GM12801 (cell line): ENCODE data around the gene LMAN2L.

Experiments used
- TF ChIP-seq, protein P1 (sequence below): IDR thresholded peaks from one replicate; pipeline ENCODE4 v1.5.1; 2011; ENCODE audit warnings: control low read depth; ENCODE audit not compliant: insufficient read length; ENCODE audit errors: extremely low read depth

LMAN2L gene

DNA sequence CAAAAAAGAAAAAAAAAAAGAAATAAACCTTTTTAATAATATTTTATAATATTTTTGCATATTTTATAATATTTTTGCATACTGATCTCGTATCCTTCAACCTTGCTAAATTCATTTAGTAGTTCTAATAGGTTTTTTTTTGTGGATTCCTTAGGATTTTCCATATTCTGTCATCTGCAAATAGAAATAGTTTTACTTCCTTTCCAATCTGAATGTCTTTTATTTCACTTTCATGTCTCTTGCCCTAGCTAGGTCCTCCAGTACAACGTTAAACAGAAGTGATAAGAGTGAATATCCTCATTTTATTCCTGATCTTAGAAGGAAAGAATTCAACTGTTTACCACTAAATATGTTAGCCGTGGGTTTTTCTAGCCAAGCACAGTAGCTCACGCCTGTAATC, 13.7 kb downstream of the LMAN2L start:
- TF ChIP-seq, protein P1, sequence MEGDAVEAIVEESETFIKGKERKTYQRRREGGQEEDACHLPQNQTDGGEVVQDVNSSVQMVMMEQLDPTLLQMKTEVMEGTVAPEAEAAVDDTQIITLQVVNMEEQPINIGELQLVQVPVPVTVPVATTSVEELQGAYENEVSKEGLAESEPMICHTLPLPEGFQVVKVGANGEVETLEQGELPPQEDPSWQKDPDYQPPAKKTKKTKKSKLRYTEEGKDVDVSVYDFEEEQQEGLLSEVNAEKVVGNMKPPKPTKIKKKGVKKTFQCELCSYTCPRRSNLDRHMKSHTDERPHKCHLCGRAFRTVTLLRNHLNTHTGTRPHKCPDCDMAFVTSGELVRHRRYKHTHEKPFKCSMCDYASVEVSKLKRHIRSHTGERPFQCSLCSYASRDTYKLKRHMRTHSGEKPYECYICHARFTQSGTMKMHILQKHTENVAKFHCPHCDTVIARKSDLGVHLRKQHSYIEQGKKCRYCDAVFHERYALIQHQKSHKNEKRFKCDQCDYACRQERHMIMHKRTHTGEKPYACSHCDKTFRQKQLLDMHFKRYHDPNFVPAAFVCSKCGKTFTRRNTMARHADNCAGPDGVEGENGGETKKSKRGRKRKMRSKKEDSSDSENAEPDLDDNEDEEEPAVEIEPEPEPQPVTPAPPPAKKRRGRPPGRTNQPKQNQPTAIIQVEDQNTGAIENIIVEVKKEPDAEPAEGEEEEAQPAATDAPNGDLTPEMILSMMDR: no peak

GRCh38 chr2:96716388-96716787, 23.5 kb downstream of the LMAN2L start:
- TF ChIP-seq, protein P1: no peak

DNA sequence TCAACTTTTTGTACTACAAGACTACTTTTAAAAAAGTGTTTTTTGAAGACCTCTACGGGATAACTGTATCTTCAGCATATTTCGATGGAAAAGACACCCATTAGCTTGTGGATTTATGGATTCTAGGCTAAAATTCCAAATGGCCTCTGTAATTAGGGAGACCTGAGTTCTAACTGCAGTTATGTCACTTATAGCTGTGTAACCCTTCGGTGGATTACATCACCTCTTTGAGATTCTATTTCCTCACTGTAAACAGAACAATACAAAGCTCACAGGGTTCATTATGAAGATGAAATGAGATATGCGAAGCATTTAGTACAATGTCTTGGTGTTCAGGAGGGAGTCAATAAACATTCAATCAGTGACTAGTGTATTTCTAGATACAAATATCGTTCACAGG, 24.2 kb downstream of the LMAN2L start:
- TF ChIP-seq, protein P1: no peak

GRCh38 chr2:96710985-96711384, 28.9 kb downstream of the LMAN2L start:
- TF ChIP-seq, protein P1: no peak

GRCh38 chr2:96703021-96703751, 36.7 kb downstream of the LMAN2L start:
- TF ChIP-seq, protein P1: no peak

DNA sequence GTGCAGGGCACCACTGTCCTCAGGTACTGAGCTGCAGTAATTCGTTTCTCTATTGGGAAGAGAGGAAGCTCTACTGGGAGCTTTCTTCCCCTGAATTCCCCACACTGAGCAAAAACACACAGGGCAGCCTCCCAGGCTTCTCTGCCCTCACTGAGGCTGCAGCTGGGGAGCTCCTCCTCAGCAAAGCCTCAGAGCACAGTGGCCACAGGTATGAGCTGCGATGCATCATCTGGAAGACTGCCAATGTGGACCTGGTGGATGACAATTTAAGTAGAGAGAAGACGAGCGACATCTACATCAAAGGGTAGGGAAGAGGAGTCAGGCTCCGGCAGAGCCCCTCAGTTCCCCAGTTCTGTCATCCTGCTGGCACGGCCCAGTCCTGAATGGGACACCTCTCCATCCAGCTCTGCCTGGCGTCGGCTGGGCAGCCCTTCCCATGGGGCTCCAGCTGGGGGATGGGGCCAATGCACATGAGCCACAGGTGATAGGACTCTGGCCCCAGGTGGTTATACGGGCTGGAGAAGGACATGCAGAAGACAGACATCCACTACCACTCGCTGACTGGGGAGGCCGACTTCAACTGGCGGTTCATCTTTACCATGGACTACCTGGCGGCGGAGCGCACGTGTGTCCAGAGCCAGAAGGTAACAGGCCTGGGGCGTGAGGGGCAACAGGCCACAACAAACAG, 37.6 kb downstream of the LMAN2L start:
- TF ChIP-seq, protein P1: no peak

- TF ChIP-seq, protein P1: no peak
Observed at GRCh38 chr2:96701636-96702035, 38.2 kb downstream of the LMAN2L start.
